ENCODE results near the gene NRXN3.

NRXN3 gene

DNA sequence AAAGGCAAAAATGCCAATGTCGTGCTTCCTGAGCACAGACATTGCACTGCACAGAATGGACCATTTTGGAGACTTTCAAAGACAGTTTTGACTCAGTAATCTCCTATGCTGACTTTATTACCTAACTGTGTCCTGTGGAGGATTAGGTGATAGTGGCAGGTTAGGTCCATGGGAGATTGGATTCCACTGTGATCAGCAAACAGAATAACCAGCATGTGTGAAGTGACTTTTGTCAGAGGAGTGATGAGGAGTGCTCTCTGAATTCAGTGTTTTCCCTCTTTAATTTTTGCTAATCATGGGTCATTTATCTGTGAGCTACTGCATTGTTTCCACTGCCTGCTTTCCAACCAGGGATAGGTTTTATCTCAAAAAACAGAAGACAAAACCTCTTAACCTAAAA lies 1378.7 kb downstream of the NRXN3 start:
- no peak for TF ChIP-seq CTCF (IDR thresholded peaks at IDR 0.05; ENCODE audit: extremely low read depth, missing control alignments)
- DNase-seq (ENCODE audit: low spot score): no peak

DNA sequence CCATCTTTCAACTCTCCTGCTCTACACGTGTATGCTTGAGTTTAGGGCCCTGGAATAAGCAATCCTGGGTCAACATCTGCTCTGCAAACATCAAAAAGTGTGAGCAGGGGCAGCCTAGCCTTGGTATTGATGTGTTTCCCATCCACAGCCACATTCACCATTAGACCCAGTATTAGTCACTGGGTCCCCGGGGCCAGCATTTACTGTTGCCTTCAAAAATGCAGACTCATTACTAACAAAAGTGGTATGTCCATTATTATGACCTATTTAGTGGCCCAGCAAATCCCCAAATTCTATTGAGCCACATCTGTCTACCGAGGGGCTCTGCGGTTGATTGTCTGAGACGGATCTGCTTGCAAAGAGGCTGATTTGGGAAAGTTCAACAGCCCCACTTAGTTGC lies 1379.3 kb downstream of the NRXN3 start:
- DNase-seq (ENCODE audit: low spot score): no peak
- TF ChIP-seq CTCF (IDR thresholded peaks at IDR 0.05; ENCODE audit: extremely low read depth, missing control alignments): no peak

DNA sequence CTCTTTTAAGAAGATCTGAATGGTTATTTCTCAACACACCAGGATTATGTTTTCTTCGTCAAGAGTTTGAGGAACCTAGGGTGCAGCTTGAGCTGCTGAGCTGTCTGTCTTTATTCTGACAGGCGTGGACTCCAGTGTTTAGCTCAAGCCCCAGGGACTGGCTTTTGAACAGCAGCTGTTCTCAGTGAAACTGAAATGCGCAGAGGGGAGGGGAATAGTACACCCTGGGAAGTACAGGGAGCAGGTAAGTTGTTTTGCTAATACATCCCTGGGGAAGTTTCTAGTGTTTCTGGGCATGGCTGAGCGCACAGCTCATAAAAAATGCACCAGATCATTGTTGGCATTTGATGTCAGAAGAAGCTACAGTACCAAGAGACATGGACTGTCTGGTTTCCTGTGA lies 1381.3 kb downstream of the NRXN3 start:
- DNase-seq (ENCODE audit: low spot score): no peak
- TF ChIP-seq CTCF (IDR thresholded peaks at IDR 0.05; ENCODE audit: extremely low read depth, missing control alignments): no peak

- DNase-seq (ENCODE audit: low spot score): no peak
- no peak for TF ChIP-seq CTCF (IDR thresholded peaks at IDR 0.05; ENCODE audit: extremely low read depth, missing control alignments)
These were observed 1382.6 kb downstream of the NRXN3 start for GRCh38 chr14:79552778-79553177.

GRCh38 chr14:79554816-79555215 lies 1384.6 kb downstream of the NRXN3 start:
- no peak for TF ChIP-seq CTCF (IDR thresholded peaks at IDR 0.05; ENCODE audit: extremely low read depth, missing control alignments)
- no peak for DNase-seq (ENCODE audit: low spot score)

DNA sequence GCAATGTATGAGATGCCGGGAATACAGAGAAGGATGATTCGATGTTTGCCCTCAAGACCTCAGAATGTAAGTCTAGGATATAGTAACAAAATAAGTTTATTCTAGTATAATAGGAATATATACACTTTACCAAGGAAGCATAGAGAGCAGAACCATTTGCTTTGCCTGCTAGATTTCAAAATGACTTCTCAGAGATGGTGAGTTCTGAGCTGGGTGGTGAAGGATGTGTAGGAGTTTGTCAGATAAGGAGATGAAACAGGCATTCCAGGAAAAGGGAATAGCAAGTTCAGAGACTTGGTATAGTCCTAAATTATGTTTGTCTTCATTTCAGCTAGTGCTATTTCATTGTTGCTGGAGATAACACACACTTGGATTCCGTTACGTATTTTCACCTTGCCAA lies 1385.3 kb downstream of the NRXN3 start:
- no peak for TF ChIP-seq CTCF (IDR thresholded peaks at IDR 0.05; ENCODE audit: extremely low read depth, missing control alignments)
- DNase-seq (ENCODE audit: low spot score): no peak

DNA sequence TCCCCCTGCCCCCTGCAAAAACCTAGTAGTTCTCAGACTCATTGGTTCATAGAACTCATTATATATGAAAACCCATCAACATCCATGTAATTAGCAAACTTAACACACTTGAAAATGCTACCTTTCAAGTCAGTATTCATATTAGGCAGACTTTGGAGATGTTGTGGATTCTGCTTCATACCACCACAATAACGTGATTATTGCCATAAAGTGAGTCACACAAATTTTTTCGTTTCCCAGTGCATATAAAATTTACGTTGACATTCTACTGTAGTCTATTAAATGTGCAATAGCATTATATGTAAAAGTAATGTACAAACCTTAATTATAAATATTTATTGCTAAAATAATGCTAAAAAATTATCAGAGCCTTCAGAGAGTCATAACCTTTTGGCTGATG lies 1387.1 kb downstream of the NRXN3 start:
- TF ChIP-seq CTCF (IDR thresholded peaks at IDR 0.05; ENCODE audit: extremely low read depth, missing control alignments): no peak
- no peak for DNase-seq (ENCODE audit: low spot score)

Data from GM20000 (cell line).